CD4-positive, alpha-beta T cell treated with Interleukin-10 for 1 hour (primary cell): ENCODE measurements around the gene CCT6A.
"Not testable (repeated sequence)": the region's sequence is repeated elsewhere in the genome, so short reads cannot be mapped to it uniquely, and the experiment has no call there.

Experiments
- DNase-seq: peaks from one replicate; pipeline ENCODE4 v3.0.0-alpha.2; 2020

Gene CCT6A

GRCh38 chr7:56105508-56105907 lies 53.9 kb downstream of the CCT6A start:
- DNase-seq: peak; percentile 54

DNA sequence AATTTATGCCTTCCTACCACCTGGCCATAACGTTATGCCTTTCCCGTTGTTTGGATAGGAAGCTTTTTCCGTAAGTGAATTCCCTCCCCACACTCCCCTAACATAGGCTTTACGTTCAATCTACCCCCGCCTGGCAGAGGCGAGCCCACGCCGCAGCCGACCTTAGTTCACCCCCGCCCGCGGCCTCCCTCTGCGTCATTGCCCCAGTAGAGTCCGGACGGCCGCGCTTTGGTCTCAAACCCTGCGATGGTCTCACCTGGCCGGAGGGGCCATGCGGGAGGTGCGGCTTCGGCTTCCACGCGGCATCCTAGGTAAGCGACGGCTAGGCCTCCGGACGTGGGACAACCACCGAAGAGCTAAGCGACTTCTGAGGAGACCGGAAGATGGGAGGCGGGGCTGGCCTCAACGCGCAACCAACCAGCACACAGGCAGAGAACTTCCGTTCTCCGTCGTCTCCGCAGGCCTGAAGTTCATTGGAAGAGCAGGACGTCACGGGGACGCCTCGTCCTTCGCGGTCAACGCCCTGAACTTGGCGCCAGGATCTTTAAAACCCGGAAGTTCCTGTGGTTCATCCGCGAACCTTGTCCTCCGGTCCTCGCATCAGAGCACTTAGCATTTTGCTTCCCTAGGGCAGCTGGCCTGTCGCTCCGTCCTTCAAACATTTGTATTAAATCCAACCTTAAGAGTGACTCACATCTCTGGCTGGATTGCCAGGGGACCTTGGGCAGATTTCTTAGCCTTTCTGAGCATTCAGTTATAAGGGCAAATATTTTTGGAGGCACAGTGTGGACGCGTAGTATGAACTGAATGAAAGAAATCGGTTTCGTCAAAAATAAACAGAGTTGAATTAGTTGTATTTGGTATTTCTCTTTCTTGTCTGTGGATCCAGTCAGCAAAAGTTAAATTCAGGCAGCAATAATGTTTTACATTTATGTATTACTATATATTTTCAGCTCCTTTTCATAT lies 54.8 kb downstream of the CCT6A start, which contains the start of gene CHCHD2:
CHCHD2 (minus strand) TSS at position 369 of the 966 bp plus-strand sequence; CDS start at position 306, 63 bp downstream.
- DNase-seq: peak; percentile 96

DNA sequence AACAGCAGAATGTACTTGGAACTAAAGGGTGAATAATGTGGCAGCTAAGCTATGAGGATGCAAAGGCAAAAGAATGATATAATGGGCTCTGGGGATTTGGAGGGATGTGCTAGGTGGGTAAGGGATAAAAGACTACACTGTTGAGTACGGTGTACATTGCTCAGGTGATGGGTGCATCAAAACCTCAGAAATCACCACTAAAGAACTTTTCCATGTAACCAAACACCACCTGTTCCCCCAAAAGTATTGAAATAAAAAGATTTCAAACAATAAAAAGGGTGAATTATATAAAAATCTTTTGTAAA lies 56.3 kb downstream of the CCT6A start:
- no peak for DNase-seq

DNA sequence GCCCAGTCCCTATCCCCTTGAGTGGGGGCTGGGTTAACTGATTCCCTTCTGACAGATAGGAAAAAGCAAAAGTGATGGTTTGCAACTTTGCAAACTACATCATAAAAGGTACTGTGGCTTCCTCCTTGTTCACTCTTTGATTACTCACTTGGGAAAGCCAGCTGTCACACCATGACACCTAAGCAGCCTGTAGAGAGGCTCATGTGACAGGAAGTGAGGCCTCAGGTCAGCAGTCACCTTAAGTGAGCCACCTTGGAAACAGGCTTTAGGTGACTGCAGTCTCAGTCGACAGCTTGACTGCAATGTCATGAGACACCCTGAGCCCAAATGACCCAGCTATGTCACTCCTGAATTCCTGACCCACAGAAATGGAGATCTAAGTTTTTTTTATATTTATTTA lies 59.0 kb downstream of the CCT6A start:
- no peak for DNase-seq

GRCh38 chr7:56112244-56112643 lies 60.7 kb downstream of the CCT6A start:
- not testable (repeated sequence) for DNase-seq
